Heart left ventricle (tissue), 13 donors: ENCODE data around the gene RAB14.

ENCODE experiments used
- POLR2A ChIP-seq, 2 donors: fragments of 450-650 bp; IDR thresholded peaks; one replicate each; pipeline ENCODE4 v1.6.1; 2017; ENCODE audit warnings: antibody characterized with exemption in 2 of 2, mild to moderate bottlenecking in 2 of 2, moderate library complexity in 2 of 2
- TF ChIP-seq, protein P1 (sequence below), 12 donors: fragments of 200-600 bp; sonication (generic) in 4 of 12; IDR thresholded peaks; one replicate each; pipeline versions ENCODE4 v1.5.0 to v1.8.0; 2018 to 2022; ENCODE audit warnings: antibody characterized with exemption in 12 of 12, mild to moderate bottlenecking in 5 of 12
- donor health status: ischemic (EF 13 %, LVEDD 7.1; RV severe dilation, severe dysfunction).
- donor health status: DM: no; HTN: yes; CAD: no.
- donor health status: DM: no; HTN: no; CAD: no.
- donor health status: ischemic (EF 25% LVEDD 6.9; RV normal size, moderate dysfunction).
- donor health status: ischemic (EF 25% LVEDD 5.7; RV mildly dilated, moderate dysfunction).
- donor health status: ischemic (EF 35%, LVEDD 5.7; RV mildly dilated, moderate dysfunction).
- donor health status: nonischemic (EF 11% LVEDD 7.7; RV severe dilation, severe dysfunction).
- donor health status: DM: yes; HTN: yes; CAD: no.
- donor health status: PGD.
- donor health status: ischemic (EF 29% LVEDD 5.4; RV normal size, mild dysfunction).
- donor health status: nonischemic (EF 23%, LVEDD 6.1; RV moderate dilation, normal function).

DNA sequence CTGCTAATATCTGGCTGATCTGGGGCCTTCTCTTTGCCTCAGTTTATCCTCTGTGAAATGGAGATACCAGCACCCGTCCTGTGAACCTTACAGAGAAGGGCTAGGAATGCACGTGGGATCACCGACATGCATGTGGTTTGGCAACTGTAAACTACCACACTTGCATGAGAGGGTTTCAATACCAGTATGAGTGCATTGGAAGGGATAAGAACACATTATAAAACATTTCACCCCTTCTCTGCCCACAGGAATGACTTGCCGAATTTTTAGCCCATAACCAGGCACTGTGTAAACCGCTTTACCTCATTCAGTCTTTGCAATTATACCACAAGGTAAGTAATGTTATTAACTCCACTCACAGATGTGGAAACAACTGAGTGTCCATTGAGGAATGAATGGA lies 8.9 kb upstream of the RAB14 start:
- no peak for TF ChIP-seq POLR2A (IDR thresholded peaks at IDR 0.05)
- TF ChIP-seq, protein P1, sequence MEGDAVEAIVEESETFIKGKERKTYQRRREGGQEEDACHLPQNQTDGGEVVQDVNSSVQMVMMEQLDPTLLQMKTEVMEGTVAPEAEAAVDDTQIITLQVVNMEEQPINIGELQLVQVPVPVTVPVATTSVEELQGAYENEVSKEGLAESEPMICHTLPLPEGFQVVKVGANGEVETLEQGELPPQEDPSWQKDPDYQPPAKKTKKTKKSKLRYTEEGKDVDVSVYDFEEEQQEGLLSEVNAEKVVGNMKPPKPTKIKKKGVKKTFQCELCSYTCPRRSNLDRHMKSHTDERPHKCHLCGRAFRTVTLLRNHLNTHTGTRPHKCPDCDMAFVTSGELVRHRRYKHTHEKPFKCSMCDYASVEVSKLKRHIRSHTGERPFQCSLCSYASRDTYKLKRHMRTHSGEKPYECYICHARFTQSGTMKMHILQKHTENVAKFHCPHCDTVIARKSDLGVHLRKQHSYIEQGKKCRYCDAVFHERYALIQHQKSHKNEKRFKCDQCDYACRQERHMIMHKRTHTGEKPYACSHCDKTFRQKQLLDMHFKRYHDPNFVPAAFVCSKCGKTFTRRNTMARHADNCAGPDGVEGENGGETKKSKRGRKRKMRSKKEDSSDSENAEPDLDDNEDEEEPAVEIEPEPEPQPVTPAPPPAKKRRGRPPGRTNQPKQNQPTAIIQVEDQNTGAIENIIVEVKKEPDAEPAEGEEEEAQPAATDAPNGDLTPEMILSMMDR (IDR thresholded peaks at IDR 0.05), result no peak
